ENCODE measurements around the gene A1BG. TPM values are rescaled to one million over a fixed set of nuclear protein-coding genes. Genes with fewer than 3 reads are reported as not detected.
A peak's percentile ranks its signal among the peaks of the same experiment; 100 is the strongest.

A1BG gene
- total and polyA plus RNA-seq, 4 donors, result 521 to 2,157 (median 1,029) TPM

- TF ChIP-seq EGR1 (IDR thresholded peaks at IDR 0.05; ENCODE audit: low read depth in 2 of 2) (peak in 1 of 2 donors; percentile 25), RXRA (IDR thresholded peaks at IDR 0.05) (peak in 1 of 2 donors; percentile 36), SP1 (IDR thresholded peaks at IDR 0.05) (peak; percentile 55), CTCF (IDR thresholded peaks at IDR 0.05; ENCODE audit: low read depth, low read length, missing input control) (no peak), HNF4G (IDR thresholded peaks at IDR 0.05) (no peak), RAD21 (IDR thresholded peaks at IDR 0.05) (peak; percentile 34 to 38), YY1 (IDR thresholded peaks at IDR 0.05) (no peak)
These were observed 22.8 kb downstream of the A1BG start (continued) for GRCh38 chr19:58330458-58330857.

GRCh38 chr19:58328999-58329398 lies 24.3 kb downstream of the A1BG start:
- Histone ChIP-seq H3K9ac (ENCODE audit: low read depth in 1 of 2, low read length in 2 of 2) (no peak overlapping the region), H3K9me3 (ENCODE audit: control insufficient read depth in 4 of 4, low read length in 3 of 4) (no peaks in the 10 kb centered on the region), H3K27ac (ENCODE audit: low read depth in 1 of 2, low read length in 2 of 2) (no peak overlapping the region), H3K27me3 (ENCODE audit: control insufficient read depth in 4 of 4, insufficient read depth in 4 of 4, low read length in 3 of 4) (no peaks in the 10 kb centered on the region), H3K4me1 (ENCODE audit: control insufficient read depth in 4 of 4, insufficient read depth in 4 of 4, low read length in 3 of 4) (peaks cover 2 to 50% (median 39%) of the 10 kb centered on the region in 4 donors), H3K36me3 (ENCODE audit: control insufficient read depth in 4 of 4, insufficient read depth in 3 of 4, low read depth in 1 of 4, low read length in 3 of 4) (no peaks in the 10 kb centered on the region), H3K4me3 (ENCODE audit: low read depth in 1 of 3, low read length in 3 of 3) (no peak overlapping the region)
- TF ChIP-seq SP1 (IDR thresholded peaks at IDR 0.05) (no peak), ATF3 (IDR thresholded peaks at IDR 0.05) (no peak), RAD21 (IDR thresholded peaks at IDR 0.05) (peak in 1 of 2 donors; percentile 26)
- WGBS, result 77% methylated on average over 10 of the region's 10 CpGs
- no peak for DNase-seq (ENCODE audit: low spot score)

- H3K9ac ChIP-seq (ENCODE audit: low read depth in 1 of 2, low read length in 2 of 2), result peak within 1 kb of the TSS; percentile 80 to 90
- no peaks in the 10 kb centered on the region for H3K27me3 ChIP-seq (ENCODE audit: control insufficient read depth in 4 of 4, insufficient read depth in 4 of 4, low read length in 3 of 4)
- H3K36me3 ChIP-seq (ENCODE audit: control insufficient read depth in 4 of 4, insufficient read depth in 3 of 4, low read depth in 1 of 4, low read length in 3 of 4), result no peaks in the 10 kb centered on the region
- H3K4me1 ChIP-seq (ENCODE audit: control insufficient read depth in 4 of 4, insufficient read depth in 4 of 4, low read length in 3 of 4), result peaks cover 2 to 50% (median 39%) of the 10 kb centered on the region in 4 donors
- peak within 1 kb of the TSS; percentile 76 to 100 (median 84) for H3K4me3 ChIP-seq (ENCODE audit: low read depth in 1 of 3, low read length in 3 of 3)
- DNase-seq (ENCODE audit: low spot score), result peak; percentile 96
- TF ChIP-seq ZBTB33 (IDR thresholded peaks at IDR 0.05), result peak; percentile 89
- peak; percentile 77 for TF ChIP-seq MAX (IDR thresholded peaks at IDR 0.05)
- peak; percentile 68 for TF ChIP-seq REST (IDR thresholded peaks at IDR 0.05)
- peak; percentile 94 for TF ChIP-seq YY1 (IDR thresholded peaks at IDR 0.05)
- TF ChIP-seq GABPA (IDR thresholded peaks at IDR 0.05 in 1 of 2, conservative IDR thresholded peaks at IDR 0.05 in 1 of 2), result peak; percentile 84 to 96
- no peak for TF ChIP-seq CTCF (IDR thresholded peaks at IDR 0.05; ENCODE audit: low read depth, low read length, missing input control)
- TF ChIP-seq TAF1 (conservative IDR thresholded peaks at IDR 0.05), result peak; percentile 27
- peak; percentile 63 to 74 for TF ChIP-seq HNF4A (conservative IDR thresholded peaks at IDR 0.05)
- no peak for TF ChIP-seq JUND (IDR thresholded peaks at IDR 0.05)
- TF ChIP-seq RAD21 (IDR thresholded peaks at IDR 0.05), result peak; percentile 10 to 37
- no peak for TF ChIP-seq NR2F2 (IDR thresholded peaks at IDR 0.05)
- TF ChIP-seq RXRA (IDR thresholded peaks at IDR 0.05), result peak; percentile 30 to 47
- peak within 1 kb of the TSS; percentile 95 to 97 for H3K27ac ChIP-seq (ENCODE audit: low read depth in 1 of 2, low read length in 2 of 2)
- WGBS, result under 1% methylated on average over 62 of the region's 62 CpGs
- no peaks in the 10 kb centered on the region for H3K9me3 ChIP-seq (ENCODE audit: control insufficient read depth in 4 of 4, low read length in 3 of 4)
These were observed 26.2 kb downstream of the A1BG start, which contains the start of gene ZSCAN22 for GRCh38 chr19:58326914-58327726. Gene ZSCAN22, plus strand, starts transcription at chr19:58326994. Its CDS starts 7,809 bp downstream, at chr19:58334803.

Measured in liver (tissue), 9 donors.